NCI-H345 treated with DMSO at 0.1 percent for 48 hours (cell line): ENCODE measurements around the gene NFAT5.
"Not testable (repeated sequence)": the region's sequence is repeated elsewhere in the genome, so short reads cannot be mapped to it uniquely, and the experiment has no call there.

Experiments used
- DNase-seq: peaks from one replicate; lab custom pipeline; 2025; ENCODE audit not compliant: unreplicated experiment; lab: John Stamatoyannopoulos, UW

The NFAT5 gene

GRCh38 chr16:69595127-69596036 is 29.6 kb downstream of the NFAT5 start:
- DNase-seq = no peak

GRCh38 chr16:69596801-69597200 is 31.0 kb downstream of the NFAT5 start:
- no peak for DNase-seq

DNA sequence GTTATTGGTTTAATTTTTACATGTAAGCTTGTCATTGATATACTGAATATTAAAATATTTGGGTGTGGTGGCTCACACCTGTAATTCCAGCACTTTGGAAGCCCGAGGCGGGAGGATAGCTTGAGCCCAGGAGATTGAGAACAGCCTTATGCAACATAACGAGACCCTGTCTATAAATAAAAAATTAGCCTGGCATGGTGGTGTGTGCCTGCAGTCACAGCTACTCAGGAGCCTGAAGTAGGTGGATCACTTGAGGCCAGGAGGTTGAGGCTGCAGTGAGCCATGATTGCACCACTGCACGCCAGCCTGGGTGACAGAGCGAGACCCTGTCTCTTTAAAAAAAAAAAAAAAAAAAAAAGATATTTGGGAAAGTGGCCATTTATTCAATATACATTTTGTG is 32.3 kb downstream of the NFAT5 start:
- DNase-seq = no peak

DNA sequence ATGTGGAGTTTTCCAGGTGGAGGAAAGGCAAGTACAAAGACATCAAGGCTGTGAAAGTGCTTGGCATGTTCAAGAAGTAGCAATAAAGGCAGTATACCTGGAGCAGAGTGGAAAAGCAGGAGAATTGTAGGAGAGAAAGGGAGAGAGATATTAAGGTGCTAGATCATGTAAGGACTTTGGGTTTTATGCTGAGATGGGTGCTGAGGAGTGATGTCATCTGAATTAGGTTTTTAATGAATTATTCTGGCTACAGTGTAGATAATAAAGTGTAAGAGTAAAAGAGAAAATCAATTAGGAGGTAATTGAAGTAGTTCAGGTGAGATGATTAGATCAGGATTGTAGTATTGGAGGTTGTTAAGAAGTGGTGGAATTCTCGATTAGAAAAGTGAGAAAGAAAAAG is 34.0 kb downstream of the NFAT5 start:
- DNase-seq = no peak

- DNase-seq = no peak
These were observed 34.4 kb downstream of the NFAT5 start for GRCh38 chr16:69600202-69600601.

GRCh38 chr16:69601250-69601649 is 35.5 kb downstream of the NFAT5 start:
- DNase-seq = no peak

DNA sequence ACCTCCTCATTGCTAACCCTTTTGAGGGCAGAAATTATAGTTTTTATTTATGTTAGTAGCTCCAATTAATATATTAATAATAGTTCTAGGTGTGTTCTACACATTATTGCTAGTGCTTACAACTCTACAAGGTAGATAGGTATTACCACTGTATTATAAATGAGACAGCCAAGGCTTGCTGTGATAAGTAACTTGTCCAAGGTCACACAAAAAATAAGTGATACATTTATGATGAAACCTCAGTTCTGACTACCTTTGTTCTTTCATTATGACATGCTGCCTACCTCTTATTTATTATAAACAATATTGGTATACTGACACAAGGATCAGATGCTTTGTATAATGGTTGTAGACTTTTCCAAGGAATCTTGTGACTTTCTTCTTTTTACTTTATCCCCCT is 41.2 kb downstream of the NFAT5 start:
- no peak for DNase-seq

DNA sequence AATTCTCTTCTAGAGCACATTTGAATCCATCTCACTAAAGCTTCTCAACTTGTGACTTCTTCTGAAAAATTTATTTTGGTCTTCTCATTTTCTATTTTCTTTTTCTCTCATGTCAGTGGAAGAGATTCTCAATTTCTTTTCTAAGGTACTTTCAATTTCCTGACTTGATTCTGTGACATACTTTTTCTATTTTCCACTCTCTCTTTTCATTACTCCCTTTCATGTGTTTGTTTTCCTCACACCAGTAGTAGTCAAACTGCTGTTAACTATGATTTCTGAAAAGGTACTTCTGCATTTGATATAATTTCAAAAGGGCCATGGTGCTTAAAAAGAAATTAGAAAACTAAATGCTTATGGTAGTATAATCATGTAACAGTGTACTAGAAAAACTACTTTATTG is 41.9 kb downstream of the NFAT5 start:
- no peak for DNase-seq

- DNase-seq = no peak
These were observed 44.6 kb downstream of the NFAT5 start for GRCh38 chr16:69610356-69610755.

GRCh38 chr16:69611103-69611640 is 45.4 kb downstream of the NFAT5 start:
- no peak for DNase-seq

DNA sequence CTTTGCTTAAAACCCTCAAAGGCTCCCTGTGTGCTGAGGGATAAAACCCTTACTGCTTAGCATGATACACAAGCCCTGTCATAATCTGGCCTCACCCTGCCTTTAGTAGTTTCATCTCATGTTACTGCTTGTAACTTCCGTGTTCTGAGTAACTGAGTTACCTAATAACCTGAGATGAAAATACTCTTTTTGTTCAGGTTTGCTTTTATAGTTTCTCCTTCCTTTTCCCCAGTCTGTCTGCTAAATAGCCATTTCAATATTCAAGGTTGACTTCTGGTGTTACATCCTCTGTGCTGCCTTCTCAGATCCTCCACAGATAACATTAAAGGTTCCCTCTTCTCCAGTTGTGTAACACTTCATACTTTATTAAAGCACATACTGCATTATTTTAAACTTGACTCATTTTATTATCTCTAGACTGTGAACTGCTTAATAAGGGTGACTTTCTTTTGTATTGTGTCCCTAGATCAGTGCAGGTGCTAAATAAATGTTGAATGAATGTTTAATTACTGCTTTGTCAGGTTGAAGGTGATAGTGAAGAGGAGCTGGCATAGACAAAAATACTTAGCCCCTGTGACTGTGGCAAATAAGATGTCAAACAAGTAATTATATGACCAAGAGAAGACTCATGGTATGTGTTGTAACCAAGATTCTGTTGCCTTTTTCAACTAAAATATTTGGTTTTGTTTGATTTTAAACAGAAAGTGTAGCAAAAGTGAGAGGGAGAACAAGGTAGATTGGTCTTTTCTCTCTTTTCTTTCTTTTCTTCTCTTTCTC is 47.8 kb downstream of the NFAT5 start:
- no peak for DNase-seq

DNA sequence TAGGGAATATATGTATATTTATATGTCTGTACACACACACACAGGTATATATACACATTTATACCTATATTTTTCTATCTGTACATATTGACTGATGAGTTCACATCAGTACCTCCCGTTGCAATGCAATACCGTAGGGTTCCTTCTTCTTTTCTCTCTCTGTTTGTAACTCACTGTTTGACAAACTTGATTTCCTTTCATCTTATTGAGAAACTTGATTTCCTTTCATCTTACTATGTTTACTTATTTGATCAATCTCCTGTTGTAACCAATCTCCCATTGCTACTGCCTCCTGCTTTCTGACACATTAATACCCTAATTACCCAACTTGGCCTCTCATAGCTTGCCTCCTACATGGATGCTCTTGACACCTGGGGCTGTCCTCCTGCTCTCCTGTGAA is 49.8 kb downstream of the NFAT5 start:
- no peak for DNase-seq

DNA sequence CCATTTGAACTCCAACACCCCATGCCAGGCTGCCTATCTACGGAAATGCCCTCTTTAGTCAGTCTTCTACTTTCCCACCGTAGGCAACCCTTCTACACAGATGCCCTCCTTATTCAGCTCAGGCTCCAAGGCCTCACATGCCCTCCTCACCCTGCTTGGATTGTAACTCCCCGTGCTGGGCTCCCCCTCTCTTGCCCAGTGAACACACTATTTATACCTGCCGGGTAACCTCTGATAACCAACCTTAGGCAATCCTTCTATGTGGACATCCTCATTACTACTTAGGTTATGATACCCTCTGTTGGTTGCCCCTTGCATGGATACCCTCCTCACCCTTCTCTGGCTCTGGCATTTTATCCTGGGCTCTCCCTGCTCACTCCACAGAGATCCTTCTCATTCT is 50.3 kb downstream of the NFAT5 start:
- DNase-seq = no peak

- no peak for DNase-seq
These were observed 52.5 kb downstream of the NFAT5 start for GRCh38 chr16:69618307-69618706.

DNA sequence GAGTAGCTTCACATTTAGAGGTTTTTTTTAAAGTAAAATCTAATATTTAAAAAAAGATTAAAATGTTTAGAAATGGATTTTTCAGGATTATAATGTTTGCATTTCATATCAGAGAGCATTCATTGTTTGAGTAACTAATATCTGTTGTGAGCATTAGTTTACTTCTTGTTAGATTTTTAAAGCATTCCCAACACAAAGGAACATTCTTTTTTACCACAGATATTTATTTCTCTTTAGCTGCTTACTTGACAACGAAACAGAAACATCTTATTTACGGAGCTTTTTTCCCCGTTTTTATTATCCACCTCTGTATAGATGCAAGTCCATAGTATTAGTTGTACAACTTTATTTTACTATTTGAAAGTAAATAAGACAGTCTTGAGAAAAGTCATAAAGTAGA is 53.0 kb downstream of the NFAT5 start:
- no peak for DNase-seq

DNA sequence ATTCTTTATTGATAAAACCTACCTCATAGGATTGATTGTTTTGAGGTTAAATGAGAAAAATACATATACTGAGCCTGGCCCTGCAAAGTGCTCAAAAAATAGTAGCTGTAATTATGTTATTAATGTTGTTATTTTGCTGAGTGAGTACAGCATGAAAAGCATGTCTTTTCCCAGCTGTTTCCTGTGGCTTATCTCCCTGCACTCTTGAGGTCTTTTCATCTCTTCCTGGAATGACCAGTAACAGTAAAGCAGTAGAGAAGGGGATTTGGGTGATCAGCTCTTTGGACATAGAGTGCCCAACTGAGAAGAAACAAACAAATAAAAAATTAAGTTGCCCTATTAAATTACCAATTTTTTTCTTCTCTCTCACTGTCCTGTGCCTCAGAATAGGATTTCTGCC is 53.7 kb downstream of the NFAT5 start:
- DNase-seq = no peak

DNA sequence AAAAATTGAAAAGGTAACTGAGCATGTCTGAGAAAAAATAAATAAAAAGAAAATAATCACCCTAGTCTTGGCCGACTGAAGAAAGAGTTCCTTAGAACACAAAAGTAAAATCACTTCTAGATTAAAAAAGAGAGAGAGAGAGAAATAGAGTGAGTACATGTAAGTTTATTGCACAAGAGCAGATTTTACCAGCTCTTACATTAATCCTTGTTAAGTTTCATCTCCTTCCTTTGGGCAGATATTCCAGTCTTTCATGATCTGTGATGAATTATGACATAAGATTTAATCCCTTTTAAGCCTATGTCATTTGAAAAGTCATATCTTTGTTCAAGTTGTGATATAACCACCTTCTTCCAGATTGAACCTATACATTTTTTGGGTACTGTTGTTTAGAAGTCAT is 54.8 kb downstream of the NFAT5 start:
- DNase-seq = no peak

DNA sequence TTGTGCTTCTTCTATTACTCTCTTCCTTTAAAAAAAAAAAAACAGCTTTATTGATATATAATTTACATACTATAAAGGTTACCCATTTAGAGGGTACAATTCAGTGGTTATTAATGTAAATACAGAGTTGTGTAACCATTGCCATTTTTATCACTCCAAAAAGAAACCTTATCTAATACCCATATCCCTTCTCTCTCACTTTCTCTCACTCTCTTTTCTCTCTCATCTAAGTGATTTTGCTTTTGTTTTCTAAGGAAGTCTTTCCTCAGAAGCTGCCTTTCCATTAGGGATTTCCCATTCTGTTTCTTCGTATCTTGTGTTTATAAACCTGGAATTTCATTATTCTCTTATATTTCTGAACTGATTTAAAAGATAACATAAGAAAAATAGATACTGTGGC is 55.5 kb downstream of the NFAT5 start:
- DNase-seq = no peak

GRCh38 chr16:69626256-69626655 is 60.5 kb downstream of the NFAT5 start:
- DNase-seq = no peak

DNA sequence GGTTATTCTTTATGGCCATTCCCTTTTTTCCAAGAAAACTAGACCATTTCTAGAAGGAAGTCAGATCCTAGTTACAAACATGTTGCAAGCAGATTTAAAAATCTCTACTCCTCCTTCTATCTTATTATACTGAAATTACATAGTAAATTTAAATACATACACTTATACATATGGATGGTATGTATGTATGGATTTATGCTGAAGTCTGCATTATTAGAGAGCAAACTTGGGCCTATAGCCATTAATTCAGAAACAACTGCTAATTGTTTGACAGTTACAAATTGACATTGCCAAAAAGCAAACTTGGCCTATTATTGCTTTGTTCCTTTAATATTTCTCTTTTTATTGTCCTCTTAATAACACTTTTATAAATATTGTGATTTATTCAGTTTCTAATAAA is 67.1 kb downstream of the NFAT5 start:
- DNase-seq = no peak

GRCh38 chr16:69633375-69633774 is 67.6 kb downstream of the NFAT5 start:
- DNase-seq = no peak

DNA sequence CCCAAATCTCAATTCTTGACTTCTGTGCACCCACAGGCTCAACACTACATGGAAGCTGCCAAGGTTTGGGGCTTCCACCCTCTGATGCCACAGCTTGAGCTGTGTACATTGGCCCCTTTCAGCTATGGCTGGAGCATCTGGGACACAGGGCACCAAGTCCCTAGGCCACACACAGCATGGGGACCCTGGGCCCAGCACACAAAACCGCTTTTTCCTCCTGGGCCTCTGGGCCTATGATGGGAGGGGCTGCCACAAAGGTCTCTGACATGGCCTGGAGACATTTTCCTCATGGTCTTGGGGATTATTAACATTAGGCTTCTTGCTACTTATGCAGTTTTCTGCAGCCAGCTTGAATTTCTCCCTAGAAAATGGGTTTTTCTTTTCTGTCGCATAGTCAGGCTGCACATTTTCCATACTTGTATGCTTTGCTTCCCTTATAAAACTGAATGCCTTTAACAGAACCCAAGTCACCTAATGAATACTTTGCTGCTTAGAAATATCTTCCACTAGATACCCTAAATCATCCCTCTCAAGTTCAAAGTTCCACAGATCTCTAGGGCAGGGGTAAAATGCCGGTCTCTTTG is 70.9 kb downstream of the NFAT5 start:
- DNase-seq = not testable (repeated sequence)
